Neutrophil (primary cell): Measurements from ENCODE around the gene RETREG1.

Experiments
- H3K27ac ChIP-seq: fragments of 200-600 bp; sonication (generic); 2 replicates; pipeline ENCODE4 v1.5.1; 2016; ENCODE audit warnings: mild to moderate bottlenecking, moderate library complexity
- H3K27me3 ChIP-seq: fragments of 200-600 bp; sonication (generic); 2 replicates; pipeline ENCODE4 v1.6.0; 2016; ENCODE audit warnings: mild to moderate bottlenecking
- H3K36me3 ChIP-seq: fragments of 200-600 bp; sonication (generic); 2 replicates; pipeline ENCODE4 v1.5.1; 2017
- H3K4me1 ChIP-seq, 2 experiments: fragments of 200-600 bp in 1 of 2; sonication (generic) in 1 of 2; 1 replicate in 1 of 2; 2 replicates in 1 of 2; pipeline versions ENCODE4 v1.5.1 to v1.6.1; 2013 to 2016; ENCODE audit warnings: low read depth in 1 of 2, low read length in 1 of 2, mild to moderate bottlenecking in 1 of 2, moderate library complexity in 1 of 2; ENCODE audit not compliant: control insufficient read depth in 1 of 2, insufficient read depth in 1 of 2
- H3K4me3 ChIP-seq, 2 experiments: fragments of 200-600 bp in 1 of 2; sonication (generic) in 1 of 2; 1 replicate in 1 of 2; 2 replicates in 1 of 2; pipeline ENCODE4 v1.5.1; 2013 to 2016; ENCODE audit warnings: low read depth in 1 of 2, low read length in 1 of 2, mild to moderate bottlenecking in 1 of 2, moderate library complexity in 1 of 2
- H3K9me3 ChIP-seq: fragments of 200-600 bp; sonication (generic); 2 replicates; pipeline ENCODE4 v1.5.1; 2016
- TF ChIP-seq, protein P1 (sequence below): fragments of 200-600 bp; sonication (generic); IDR thresholded peaks from 2 replicates; pipeline ENCODE4 v1.5.1; 2016; ENCODE audit warnings: antibody characterized with exemption

Gene RETREG1

DNA sequence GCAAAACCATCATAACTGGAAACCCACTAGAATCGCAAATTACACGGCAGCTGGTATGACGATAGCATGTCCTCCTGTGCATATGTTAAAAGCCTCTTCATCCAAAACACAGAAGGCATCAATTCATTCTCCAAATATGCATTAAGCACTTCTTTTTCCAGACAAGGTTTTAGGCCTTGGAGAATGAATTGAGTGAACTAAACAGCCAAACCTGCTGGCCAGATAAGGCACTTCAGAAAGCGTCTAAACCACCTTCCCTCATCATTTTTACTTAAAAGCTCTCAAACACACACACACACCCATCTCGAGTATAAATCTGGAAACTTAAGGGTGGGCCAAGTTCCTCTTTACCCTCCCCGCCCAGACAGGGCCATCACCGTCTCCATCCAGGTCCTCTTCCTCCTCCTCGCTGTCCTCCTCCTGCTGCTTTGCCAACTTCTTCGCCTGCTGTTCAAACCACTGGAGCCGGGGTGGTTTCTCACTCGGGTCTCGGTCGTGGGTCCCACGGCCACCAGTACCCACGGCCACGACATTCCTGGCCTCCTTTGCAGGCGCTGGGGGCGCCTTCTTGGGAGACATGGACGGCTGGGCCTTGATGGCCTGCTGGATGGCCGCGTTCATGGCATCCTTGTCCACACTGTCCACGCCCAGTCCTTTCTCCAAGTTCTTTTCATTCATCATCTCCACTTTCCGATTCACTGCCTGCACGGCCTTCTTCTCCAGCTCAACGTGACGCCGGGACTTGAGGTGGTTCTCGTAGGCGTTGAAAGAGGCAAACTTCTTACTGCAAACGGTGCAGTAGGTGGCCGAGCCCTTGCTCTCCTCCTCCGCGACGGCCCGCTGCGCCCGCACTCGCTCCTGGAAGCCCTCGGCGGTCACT, 151.9 kb downstream of the RETREG1 start:
- Histone ChIP-seq H3K4me1 (peaks cover 38 to 58% of the 10 kb centered on the region in 2 experiments), H3K27ac (peak overlapping the region; percentile 86), H3K36me3 (peaks cover 36% of the 10 kb centered on the region), H3K27me3 (no peaks in the 10 kb centered on the region), H3K4me3 (peak overlapping the region; percentile 90 to 95), H3K9me3 (no peaks in the 10 kb centered on the region)
- TF ChIP-seq, protein P1, sequence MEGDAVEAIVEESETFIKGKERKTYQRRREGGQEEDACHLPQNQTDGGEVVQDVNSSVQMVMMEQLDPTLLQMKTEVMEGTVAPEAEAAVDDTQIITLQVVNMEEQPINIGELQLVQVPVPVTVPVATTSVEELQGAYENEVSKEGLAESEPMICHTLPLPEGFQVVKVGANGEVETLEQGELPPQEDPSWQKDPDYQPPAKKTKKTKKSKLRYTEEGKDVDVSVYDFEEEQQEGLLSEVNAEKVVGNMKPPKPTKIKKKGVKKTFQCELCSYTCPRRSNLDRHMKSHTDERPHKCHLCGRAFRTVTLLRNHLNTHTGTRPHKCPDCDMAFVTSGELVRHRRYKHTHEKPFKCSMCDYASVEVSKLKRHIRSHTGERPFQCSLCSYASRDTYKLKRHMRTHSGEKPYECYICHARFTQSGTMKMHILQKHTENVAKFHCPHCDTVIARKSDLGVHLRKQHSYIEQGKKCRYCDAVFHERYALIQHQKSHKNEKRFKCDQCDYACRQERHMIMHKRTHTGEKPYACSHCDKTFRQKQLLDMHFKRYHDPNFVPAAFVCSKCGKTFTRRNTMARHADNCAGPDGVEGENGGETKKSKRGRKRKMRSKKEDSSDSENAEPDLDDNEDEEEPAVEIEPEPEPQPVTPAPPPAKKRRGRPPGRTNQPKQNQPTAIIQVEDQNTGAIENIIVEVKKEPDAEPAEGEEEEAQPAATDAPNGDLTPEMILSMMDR, result no peak

DNA sequence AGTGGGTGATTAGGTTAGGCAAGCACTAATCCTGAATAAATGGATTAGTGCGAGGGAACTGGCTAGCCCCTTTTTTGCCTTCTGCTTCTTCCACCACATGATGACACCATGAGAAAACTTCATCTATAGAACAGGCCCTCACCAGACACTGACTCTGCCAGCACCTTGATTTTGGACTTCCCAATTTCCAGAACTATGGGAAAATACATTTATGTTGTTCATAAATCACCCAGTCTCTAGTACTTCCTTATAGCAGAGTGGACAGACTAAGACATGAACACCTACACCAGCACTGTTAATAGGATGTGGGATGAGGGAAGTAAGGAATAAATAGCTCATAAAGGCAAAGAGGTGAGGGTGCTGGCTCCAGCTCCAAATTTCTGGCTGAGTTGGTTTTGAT, 152.6 kb downstream of the RETREG1 start:
- Histone ChIP-seq H3K9me3 (no peaks in the 10 kb centered on the region), H3K4me3 (peak overlapping the region; percentile 90 to 95), H3K36me3 (peaks cover 43% of the 10 kb centered on the region), H3K4me1 (peaks cover 38 to 59% of the 10 kb centered on the region in 2 experiments), H3K27ac (peak overlapping the region; percentile 86), H3K27me3 (no peaks in the 10 kb centered on the region)
- TF ChIP-seq, protein P1, result no peak

DNA sequence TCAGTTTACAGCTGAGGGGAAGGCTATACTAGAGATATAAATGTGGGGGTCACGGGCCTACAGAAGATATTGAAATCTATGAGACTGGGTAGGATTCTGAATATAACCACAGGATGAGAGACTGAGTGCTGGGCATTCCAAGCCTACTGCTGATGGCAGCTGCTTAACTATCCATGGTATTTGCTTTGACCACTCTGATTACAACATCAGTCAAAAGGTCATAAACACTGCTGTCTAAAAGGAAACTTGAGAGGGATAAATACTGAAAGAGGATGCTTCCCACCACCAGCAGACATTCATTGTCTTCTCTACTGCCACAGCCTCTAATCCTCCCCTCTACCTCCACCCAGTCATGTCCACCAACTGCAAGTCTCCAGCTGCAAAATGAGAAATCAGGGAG, 155.0 kb downstream of the RETREG1 start:
- Histone ChIP-seq H3K4me3 (no peak overlapping the region), H3K27ac (no peak overlapping the region), H3K27me3 (no peaks in the 10 kb centered on the region), H3K36me3 (peaks cover 68% of the 10 kb centered on the region), H3K9me3 (no peaks in the 10 kb centered on the region), H3K4me1 (peaks cover 38 to 48% of the 10 kb centered on the region in 2 experiments)
- TF ChIP-seq, protein P1, result no peak

DNA sequence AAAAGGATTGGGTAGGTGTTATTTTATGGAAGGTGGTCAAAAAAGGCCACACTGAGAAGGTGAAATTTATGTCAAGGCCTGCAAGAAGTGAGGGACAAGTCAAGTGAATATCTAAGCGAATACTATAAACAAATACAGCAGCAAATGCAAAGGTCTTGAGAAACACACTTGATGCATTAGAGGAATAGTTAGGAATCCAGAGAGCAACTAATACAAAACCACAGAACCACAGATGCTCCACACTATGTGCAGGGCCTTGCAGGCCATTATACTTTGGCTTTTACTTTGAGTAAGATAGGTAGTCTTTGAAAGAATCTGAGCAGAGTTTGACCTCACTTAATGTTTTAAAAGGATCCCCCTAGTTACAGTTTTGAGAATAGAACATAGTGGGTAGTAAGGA, 155.8 kb downstream of the RETREG1 start:
- Histone ChIP-seq H3K27ac (no peak overlapping the region), H3K4me1 (peaks cover 32 to 44% of the 10 kb centered on the region in 2 experiments), H3K36me3 (peaks cover 75% of the 10 kb centered on the region), H3K4me3 (no peak overlapping the region), H3K9me3 (no peaks in the 10 kb centered on the region), H3K27me3 (no peaks in the 10 kb centered on the region)
- TF ChIP-seq, protein P1, result no peak

DNA sequence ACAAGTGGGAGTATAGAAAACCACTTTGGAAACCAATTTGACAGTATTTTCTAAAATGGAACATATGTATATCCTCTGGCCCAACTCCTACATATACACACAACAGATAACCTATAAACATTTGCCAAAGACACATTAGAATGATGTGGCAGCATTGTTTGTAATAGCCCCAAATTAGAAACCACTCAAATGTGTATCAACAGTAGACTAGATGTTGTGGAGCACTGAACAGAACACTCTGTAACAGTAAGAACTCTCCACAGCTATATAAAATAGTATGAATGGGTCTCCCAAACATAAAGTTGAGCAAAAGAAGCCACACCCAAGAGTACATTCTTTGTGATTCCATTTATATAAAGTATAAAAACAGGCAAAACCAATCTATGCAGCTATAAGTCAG, 157.3 kb downstream of the RETREG1 start:
- Histone ChIP-seq H3K4me1 (peaks cover 23 to 39% of the 10 kb centered on the region in 2 experiments), H3K27ac (no peak overlapping the region), H3K4me3 (no peak overlapping the region), H3K36me3 (peaks cover 91% of the 10 kb centered on the region), H3K27me3 (no peaks in the 10 kb centered on the region), H3K9me3 (no peaks in the 10 kb centered on the region)
- TF ChIP-seq, protein P1, result no peak
